ENCODE data around the gene DRG2.

DNA sequence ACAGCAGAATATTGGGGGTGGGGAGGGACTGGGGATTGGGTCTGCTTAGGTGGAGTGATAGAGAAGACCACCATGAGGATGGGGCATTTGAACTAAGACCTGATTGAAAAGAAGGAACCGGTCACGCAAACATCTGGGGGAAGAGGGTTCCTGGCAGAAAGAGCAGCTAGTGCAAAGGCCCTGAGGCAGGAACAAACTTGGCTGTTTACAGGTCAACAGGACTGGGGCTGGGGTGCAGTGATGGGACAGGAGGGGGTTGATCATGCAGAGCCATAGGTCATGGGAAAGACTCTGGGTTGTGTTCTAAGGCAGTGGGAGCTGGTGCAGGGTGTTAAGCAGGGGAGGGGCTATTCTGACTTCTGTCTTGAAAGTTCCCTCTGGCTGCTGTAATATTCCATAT, 1.9 kb downstream of the DRG2 start:
- TF ChIP-seq, protein P1, sequence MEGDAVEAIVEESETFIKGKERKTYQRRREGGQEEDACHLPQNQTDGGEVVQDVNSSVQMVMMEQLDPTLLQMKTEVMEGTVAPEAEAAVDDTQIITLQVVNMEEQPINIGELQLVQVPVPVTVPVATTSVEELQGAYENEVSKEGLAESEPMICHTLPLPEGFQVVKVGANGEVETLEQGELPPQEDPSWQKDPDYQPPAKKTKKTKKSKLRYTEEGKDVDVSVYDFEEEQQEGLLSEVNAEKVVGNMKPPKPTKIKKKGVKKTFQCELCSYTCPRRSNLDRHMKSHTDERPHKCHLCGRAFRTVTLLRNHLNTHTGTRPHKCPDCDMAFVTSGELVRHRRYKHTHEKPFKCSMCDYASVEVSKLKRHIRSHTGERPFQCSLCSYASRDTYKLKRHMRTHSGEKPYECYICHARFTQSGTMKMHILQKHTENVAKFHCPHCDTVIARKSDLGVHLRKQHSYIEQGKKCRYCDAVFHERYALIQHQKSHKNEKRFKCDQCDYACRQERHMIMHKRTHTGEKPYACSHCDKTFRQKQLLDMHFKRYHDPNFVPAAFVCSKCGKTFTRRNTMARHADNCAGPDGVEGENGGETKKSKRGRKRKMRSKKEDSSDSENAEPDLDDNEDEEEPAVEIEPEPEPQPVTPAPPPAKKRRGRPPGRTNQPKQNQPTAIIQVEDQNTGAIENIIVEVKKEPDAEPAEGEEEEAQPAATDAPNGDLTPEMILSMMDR (IDR thresholded peaks at IDR 0.05) = no peak
- no peak for TF ChIP-seq EP300 (IDR thresholded peaks at IDR 0.05)
- TF ChIP-seq POLR2A (IDR thresholded peaks at IDR 0.05) = no peak
